T-helper 9 cell (primary cell): ENCODE measurements around the gene GSKIP.

Experiments
- DNase-seq: peaks from one replicate; pipeline ENCODE4 v3.0.0-alpha.2; 2020

Gene GSKIP

GRCh38 chr14:96380735-96381134 is 17.4 kb downstream of the GSKIP start:
- DNase-seq, result no peak

- DNase-seq, result no peak
These were observed 20.1 kb downstream of the GSKIP start for GRCh38 chr14:96383445-96383844.

GRCh38 chr14:96384053-96384452 is 20.7 kb downstream of the GSKIP start:
- DNase-seq, result no peak

- DNase-seq, result no peak
These were observed 21.4 kb downstream of the GSKIP start for GRCh38 chr14:96384740-96385139.

- DNase-seq, result no peak
These were observed 22.1 kb downstream of the GSKIP start for GRCh38 chr14:96385385-96385784.

GRCh38 chr14:96390965-96391292 is 27.6 kb downstream of the GSKIP start:
- no peak for DNase-seq

- DNase-seq, result peak; percentile 100
These were observed 28.2 kb downstream of the GSKIP start for GRCh38 chr14:96391293-96392118.

GRCh38 chr14:96393071-96393691 is 29.9 kb downstream of the GSKIP start:
- DNase-seq, result no peak

- DNase-seq, result no peak
These were observed 30.9 kb downstream of the GSKIP start for GRCh38 chr14:96394047-96394815.

GRCh38 chr14:96398432-96398831 is 35.1 kb downstream of the GSKIP start:
- DNase-seq, result no peak

- DNase-seq, result no peak
These were observed 35.6 kb downstream of the GSKIP start for GRCh38 chr14:96398921-96399320.

GRCh38 chr14:96399405-96399804 is 36.1 kb downstream of the GSKIP start:
- no peak for DNase-seq

GRCh38 chr14:96400495-96400894 is 37.2 kb downstream of the GSKIP start:
- no peak for DNase-seq

GRCh38 chr14:96403409-96403808 is 40.1 kb downstream of the GSKIP start:
- DNase-seq, result no peak

GRCh38 chr14:96405677-96406076 is 42.4 kb downstream of the GSKIP start:
- no peak for DNase-seq

GRCh38 chr14:96407935-96408570 is 44.7 kb downstream of the GSKIP start:
- DNase-seq, result no peak

- no peak for DNase-seq
These were observed 45.3 kb downstream of the GSKIP start for GRCh38 chr14:96408608-96409007.

- DNase-seq, result no peak
These were observed 46.4 kb downstream of the GSKIP start for GRCh38 chr14:96409701-96410100.

- DNase-seq, result no peak
These were observed 46.8 kb downstream of the GSKIP start for GRCh38 chr14:96410119-96410518.

GRCh38 chr14:96413526-96413925 is 50.2 kb downstream of the GSKIP start:
- no peak for DNase-seq

GRCh38 chr14:96415559-96415958 is 52.2 kb downstream of the GSKIP start:
- no peak for DNase-seq

GRCh38 chr14:96416292-96416691 is 53.0 kb downstream of the GSKIP start:
- DNase-seq, result no peak

GRCh38 chr14:96417254-96417653 is 53.9 kb downstream of the GSKIP start:
- DNase-seq, result no peak
